Thyroid gland (tissue), 4 donors: Measurements from ENCODE around the gene VPS8.

ENCODE experiments used
- POLR2A ChIP-seq, 2 donors: fragments of 450-650 bp; IDR thresholded peaks; one replicate each; pipeline ENCODE4 v1.6.1; 2017; ENCODE audit warnings: antibody characterized with exemption in 2 of 2, mild to moderate bottlenecking in 2 of 2, moderate library complexity in 1 of 2
- TF ChIP-seq, protein P1 (sequence below), 6 experiments: fragments of 200-600 bp in 3 of 6; fragments of 450-650 bp in 3 of 6; sonication (generic) in 3 of 6; IDR thresholded peaks; one replicate each; pipeline ENCODE4 v1.5.1; 2016 to 2019; ENCODE audit warnings: antibody characterized with exemption in 6 of 6, mild to moderate bottlenecking in 2 of 6, inconsistent platforms in 1 of 6, moderate library complexity in 1 of 6

DNA sequence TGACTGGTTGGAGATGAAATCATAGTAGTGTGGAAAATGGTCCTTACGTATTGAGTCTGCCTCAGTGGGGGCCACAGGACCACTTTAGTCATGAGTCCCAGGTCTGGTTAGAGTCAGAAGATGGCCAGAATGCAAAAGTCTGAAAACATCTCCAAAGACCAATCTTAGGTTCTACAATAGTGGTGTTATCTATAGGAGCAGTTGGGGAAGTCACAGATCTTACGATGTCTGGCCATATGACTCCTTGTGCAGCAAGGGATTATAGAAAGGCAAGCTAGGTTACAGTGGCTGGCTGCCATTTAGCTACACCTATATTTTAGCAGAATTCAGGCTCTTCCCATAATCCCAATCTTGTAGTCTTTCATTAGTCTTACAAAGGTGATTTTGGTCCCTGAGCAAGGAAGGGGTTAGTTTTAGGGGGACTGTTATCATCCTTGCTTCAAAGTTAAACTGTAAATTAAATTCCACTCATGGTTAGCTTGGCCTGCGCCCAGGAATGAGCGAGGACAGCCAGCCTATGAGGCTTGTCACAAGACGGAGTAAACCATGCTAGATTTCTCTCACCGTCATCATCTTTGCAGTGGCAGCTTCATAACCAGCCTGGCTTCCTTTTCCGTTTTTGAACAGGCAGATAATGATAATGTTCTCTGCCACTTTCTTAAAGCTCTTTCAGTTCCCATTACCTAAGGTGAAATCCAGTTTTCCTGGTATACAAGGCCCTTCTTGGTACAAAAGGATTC is 134.1 kb downstream of the VPS8 start:
- TF ChIP-seq, protein P1, sequence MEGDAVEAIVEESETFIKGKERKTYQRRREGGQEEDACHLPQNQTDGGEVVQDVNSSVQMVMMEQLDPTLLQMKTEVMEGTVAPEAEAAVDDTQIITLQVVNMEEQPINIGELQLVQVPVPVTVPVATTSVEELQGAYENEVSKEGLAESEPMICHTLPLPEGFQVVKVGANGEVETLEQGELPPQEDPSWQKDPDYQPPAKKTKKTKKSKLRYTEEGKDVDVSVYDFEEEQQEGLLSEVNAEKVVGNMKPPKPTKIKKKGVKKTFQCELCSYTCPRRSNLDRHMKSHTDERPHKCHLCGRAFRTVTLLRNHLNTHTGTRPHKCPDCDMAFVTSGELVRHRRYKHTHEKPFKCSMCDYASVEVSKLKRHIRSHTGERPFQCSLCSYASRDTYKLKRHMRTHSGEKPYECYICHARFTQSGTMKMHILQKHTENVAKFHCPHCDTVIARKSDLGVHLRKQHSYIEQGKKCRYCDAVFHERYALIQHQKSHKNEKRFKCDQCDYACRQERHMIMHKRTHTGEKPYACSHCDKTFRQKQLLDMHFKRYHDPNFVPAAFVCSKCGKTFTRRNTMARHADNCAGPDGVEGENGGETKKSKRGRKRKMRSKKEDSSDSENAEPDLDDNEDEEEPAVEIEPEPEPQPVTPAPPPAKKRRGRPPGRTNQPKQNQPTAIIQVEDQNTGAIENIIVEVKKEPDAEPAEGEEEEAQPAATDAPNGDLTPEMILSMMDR (IDR thresholded peaks at IDR 0.05), result no peak
- TF ChIP-seq POLR2A (IDR thresholded peaks at IDR 0.05), result no peak
